Stimulated activated naive CD8-positive, alpha-beta T cell treated with anti-CD3 and anti-CD28 coated beads, Interleukin-15, amount 100 ng/mL, for 72 hours (primary cell): ENCODE data around the gene C16orf89.
A peak's percentile ranks its signal among the peaks of the same experiment; 100 is the strongest.

Experiments used
- ATAC-seq: fragments of 150-1000 bp; cut with Tn5 transposase; 2 replicates; pipeline ENCODE4 v1.10.0; 2021; ENCODE audit warnings: mild to moderate bottlenecking, moderate library complexity
- DNase-seq, 2 donors: peaks; one replicate each; pipeline ENCODE4 v3.0.0; 2021 to 2022
- H3K27ac Mint-ChIP-seq, 2 donors: one replicate each; pipeline ENCODE4 v1.8.0; 2022; ENCODE audit warnings: mild to moderate bottlenecking in 2 of 2, mixed read lengths in 2 of 2, moderate library complexity in 2 of 2
- H3K27me3 Mint-ChIP-seq: one replicate; pipeline ENCODE4 v1.8.0; 2022; ENCODE audit warnings: mixed read lengths
- H3K4me1 Mint-ChIP-seq: one replicate; pipeline ENCODE4 v1.8.0; 2022; ENCODE audit warnings: mild to moderate bottlenecking, mixed read lengths
- H3K4me3 Mint-ChIP-seq, 2 donors: one replicate each; pipeline ENCODE4 v1.8.0; 2022; ENCODE audit warnings: mild to moderate bottlenecking in 2 of 2, mixed read lengths in 2 of 2, moderate library complexity in 1 of 2
- H3K9me3 Mint-ChIP-seq, 2 donors: one replicate each; pipeline ENCODE4 v1.8.0; 2022; ENCODE audit warnings: mixed read lengths in 2 of 2

C16orf89 gene

DNA sequence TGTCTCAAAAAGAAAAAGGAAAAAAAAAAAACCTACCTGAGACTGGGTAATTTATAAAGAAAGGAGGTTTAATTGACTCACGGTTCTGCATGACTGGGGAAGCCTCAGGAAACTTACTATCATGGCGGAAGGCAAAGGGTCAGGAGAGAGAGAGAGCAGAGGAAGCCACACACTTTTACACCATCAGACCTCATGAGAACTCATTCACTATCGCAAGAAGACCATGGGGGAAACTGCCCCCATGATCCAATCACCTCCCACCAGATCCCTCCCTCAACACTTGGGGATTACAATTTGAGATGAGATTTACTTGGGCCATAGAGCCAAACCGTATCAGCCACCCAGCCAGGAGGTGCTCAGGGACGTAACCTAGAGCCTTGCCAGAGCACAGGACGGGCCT, 52.9 kb downstream of the C16orf89 start:
- Mint-ChIP-seq H3K27me3 (peaks cover 25% of the 10 kb centered on the region), H3K4me3 (no peak overlapping the region), H3K9me3 (no peaks in the 10 kb centered on the region), H3K4me1 (no peaks in the 10 kb centered on the region), H3K27ac (no peak overlapping the region)
- ATAC-seq (no peak), DNase-seq (no peak)

GRCh38 chr16:5011637-5012036, 54.1 kb downstream of the C16orf89 start:
- Mint-ChIP-seq H3K4me3 (no peak overlapping the region), H3K4me1 (no peaks in the 10 kb centered on the region), H3K27ac (peak overlapping the region in 1 of 2 donors; percentile 76), H3K9me3 (no peaks in the 10 kb centered on the region), H3K27me3 (peaks cover 25% of the 10 kb centered on the region)
- ATAC-seq = no peak
- no peak for DNase-seq

- no peak for DNase-seq
- ATAC-seq = no peak
- H3K4me3 Mint-ChIP-seq = no peak overlapping the region
- no peak overlapping the region for H3K27ac Mint-ChIP-seq
- no peaks in the 10 kb centered on the region for H3K9me3 Mint-ChIP-seq
- H3K4me1 Mint-ChIP-seq = no peaks in the 10 kb centered on the region
- peaks cover 25% of the 10 kb centered on the region for H3K27me3 Mint-ChIP-seq
Measured at GRCh38 chr16:5010576-5011329, 55.0 kb downstream of the C16orf89 start.

- no peak for DNase-seq
- peaks cover 33% of the 10 kb centered on the region for H3K27me3 Mint-ChIP-seq
- H3K4me1 Mint-ChIP-seq = no peaks in the 10 kb centered on the region
- no peak for ATAC-seq
- H3K27ac Mint-ChIP-seq = no peak overlapping the region
- no peak overlapping the region for H3K4me3 Mint-ChIP-seq
- no peaks in the 10 kb centered on the region for H3K9me3 Mint-ChIP-seq
Measured at GRCh38 chr16:5008311-5008731, 57.4 kb downstream of the C16orf89 start.

DNA sequence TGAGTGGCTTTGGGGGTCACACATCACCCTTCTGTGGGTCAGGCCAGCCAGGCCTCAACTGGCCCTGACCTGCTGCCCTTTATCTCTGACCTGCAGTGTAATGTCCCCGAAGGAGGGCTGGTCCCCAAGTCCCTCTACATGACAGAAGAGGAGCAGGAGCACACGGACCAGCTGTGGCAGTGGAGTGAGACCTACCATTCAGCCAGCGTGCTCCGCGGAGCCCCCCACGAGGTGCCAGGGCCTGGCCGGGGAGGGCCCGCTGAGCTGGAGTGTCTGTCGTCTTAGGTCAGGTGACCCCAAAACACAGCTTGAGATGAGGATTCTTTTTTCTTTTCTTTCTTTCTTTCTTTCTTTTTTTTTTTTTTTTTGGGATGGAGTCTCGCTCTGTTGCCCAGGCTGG, 58.5 kb downstream of the C16orf89 start:
- Mint-ChIP-seq H3K9me3 (no peaks in the 10 kb centered on the region), H3K4me1 (no peaks in the 10 kb centered on the region), H3K27me3 (peaks cover 33% of the 10 kb centered on the region), H3K27ac (peak overlapping the region in 1 of 2 donors; percentile 68), H3K4me3 (no peak overlapping the region)
- DNase-seq (no peak), ATAC-seq (no peak)

DNA sequence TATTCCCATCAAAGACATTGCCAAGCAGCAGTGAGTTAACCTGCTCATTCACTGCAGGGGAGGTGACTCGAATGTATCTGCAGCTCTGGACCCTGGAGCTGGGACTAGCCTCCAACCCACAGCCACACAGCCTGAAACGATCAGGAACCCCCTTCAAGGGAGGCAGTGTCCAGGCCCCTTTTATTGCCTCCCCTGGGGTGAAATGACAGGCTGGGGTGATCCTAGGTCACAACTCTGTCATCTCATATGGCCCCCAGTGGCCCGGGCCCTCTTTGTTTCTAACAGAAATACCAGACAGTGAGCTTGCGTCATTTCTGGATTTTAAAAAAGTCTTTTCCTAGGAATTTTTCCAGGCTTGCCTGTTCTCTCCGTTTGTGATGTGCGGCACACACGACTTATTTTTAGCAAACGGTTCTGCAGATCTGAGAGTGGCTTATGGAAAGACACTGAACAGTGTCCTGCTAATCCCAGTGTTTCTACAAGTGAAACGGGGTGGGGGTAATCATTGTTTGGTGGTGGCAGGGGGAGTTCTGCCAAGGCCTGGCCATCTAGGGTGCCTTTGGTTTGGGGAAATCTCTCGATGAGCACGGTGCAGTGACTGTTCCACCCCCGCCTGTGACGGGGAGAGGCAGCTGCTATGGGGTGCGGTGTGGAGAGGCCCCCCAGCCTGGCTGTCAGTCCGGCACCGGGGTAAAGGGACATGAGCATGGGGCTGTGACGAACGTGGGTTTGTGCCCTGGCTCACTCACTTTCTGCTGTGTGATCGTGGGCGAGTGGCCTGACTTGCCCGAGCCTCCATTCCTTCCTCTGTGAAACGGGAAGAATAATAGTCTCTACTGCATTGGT, 59.2 kb downstream of the C16orf89 start:
- DNase-seq (no peak), ATAC-seq (no peak)
- Mint-ChIP-seq H3K27ac (no peak overlapping the region), H3K4me3 (no peak overlapping the region), H3K9me3 (no peaks in the 10 kb centered on the region), H3K27me3 (peaks cover 35% of the 10 kb centered on the region), H3K4me1 (no peaks in the 10 kb centered on the region)

DNA sequence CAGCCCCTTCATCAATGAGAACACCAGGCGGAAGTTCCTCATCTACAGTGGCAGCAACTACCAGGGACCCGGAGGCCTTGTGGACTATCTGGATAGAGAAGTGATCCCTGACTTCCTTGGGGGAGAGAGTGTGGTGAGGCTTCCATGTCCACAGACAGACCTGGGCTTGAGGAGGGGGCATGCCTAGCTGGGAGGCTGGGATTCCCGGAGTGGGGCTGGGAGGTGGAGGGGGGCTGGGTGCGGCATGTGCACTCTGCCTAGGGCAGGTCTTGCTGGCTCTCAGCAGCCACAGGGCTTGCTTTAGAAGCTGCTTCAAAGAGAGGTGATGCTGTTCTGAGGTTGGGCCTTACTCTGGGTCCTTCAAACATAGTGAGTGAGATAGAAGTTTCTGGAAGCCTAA, 59.8 kb downstream of the C16orf89 start:
- peaks cover 33% of the 10 kb centered on the region for H3K27me3 Mint-ChIP-seq
- ATAC-seq (no peak), DNase-seq (no peak)
- H3K27ac Mint-ChIP-seq = no peak overlapping the region
- H3K9me3 Mint-ChIP-seq = no peaks in the 10 kb centered on the region
- H3K4me3 Mint-ChIP-seq = no peak overlapping the region
- no peaks in the 10 kb centered on the region for H3K4me1 Mint-ChIP-seq

DNA sequence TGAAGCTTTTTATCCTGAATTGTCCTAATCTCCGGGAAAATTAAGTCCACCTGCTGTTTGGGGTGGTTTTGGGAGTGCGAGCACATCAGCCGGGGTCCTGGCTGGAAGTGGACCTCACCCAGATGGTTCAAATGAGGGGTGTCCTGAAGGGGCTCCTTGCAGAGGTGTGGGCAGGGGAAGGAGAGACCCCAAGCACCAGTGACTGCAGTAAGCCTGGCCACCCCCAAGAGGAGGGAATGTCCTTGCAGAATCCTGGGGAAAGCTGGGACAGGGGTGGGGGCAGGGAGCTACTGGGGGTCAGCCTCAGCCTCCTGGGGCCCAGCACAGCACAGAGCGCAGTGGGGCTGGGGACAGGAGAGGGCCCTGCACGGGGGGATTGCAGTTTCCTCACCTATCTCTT, 61.4 kb downstream of the C16orf89 start:
- no peaks in the 10 kb centered on the region for H3K4me1 Mint-ChIP-seq
- DNase-seq (no peak), ATAC-seq (no peak)
- peaks cover 19% of the 10 kb centered on the region for H3K27me3 Mint-ChIP-seq
- H3K4me3 Mint-ChIP-seq = no peak overlapping the region
- no peak overlapping the region for H3K27ac Mint-ChIP-seq
- H3K9me3 Mint-ChIP-seq = no peaks in the 10 kb centered on the region

- Mint-ChIP-seq H3K4me3 (no peak overlapping the region), H3K27me3 (peaks cover 18% of the 10 kb centered on the region)
Measured at GRCh38 chr16:5003828-5004227, 61.9 kb downstream of the C16orf89 start.

GRCh38 chr16:5003211-5003610, 62.5 kb downstream of the C16orf89 start:
- Mint-ChIP-seq H3K4me1 (no peaks in the 10 kb centered on the region), H3K27me3 (peaks cover 21% of the 10 kb centered on the region), H3K4me3 (no peak overlapping the region), H3K9me3 (no peaks in the 10 kb centered on the region), H3K27ac (no peak overlapping the region)
- DNase-seq (no peak), ATAC-seq (no peak)

More at GRCh38 chr16:5003828-5004227, 61.9 kb downstream of the C16orf89 start:
- DNase-seq (no peak), ATAC-seq (no peak)
- Mint-ChIP-seq H3K27ac (no peak overlapping the region), H3K9me3 (no peaks in the 10 kb centered on the region), H3K4me1 (no peaks in the 10 kb centered on the region)

- H3K4me1 Mint-ChIP-seq = no peaks in the 10 kb centered on the region
- no peak for ATAC-seq
- H3K4me3 Mint-ChIP-seq = no peak overlapping the region
- no peak overlapping the region for H3K27ac Mint-ChIP-seq
- no peaks in the 10 kb centered on the region for H3K9me3 Mint-ChIP-seq
- H3K27me3 Mint-ChIP-seq = peaks cover 21% of the 10 kb centered on the region
- DNase-seq = no peak
Measured at GRCh38 chr16:5002699-5003143, 63.0 kb downstream of the C16orf89 start.

GRCh38 chr16:5001986-5002385, 63.8 kb downstream of the C16orf89 start:
- Mint-ChIP-seq H3K27me3 (peaks cover 22% of the 10 kb centered on the region), H3K4me3 (no peak overlapping the region), H3K9me3 (no peaks in the 10 kb centered on the region), H3K27ac (no peak overlapping the region), H3K4me1 (no peaks in the 10 kb centered on the region)
- ATAC-seq = no peak
- DNase-seq = no peak

- H3K4me3 Mint-ChIP-seq = no peak overlapping the region
- no peaks in the 10 kb centered on the region for H3K4me1 Mint-ChIP-seq
- H3K27ac Mint-ChIP-seq = peak overlapping the region in 1 of 2 donors; percentile 35
- peaks cover 26% of the 10 kb centered on the region for H3K27me3 Mint-ChIP-seq
- no peaks in the 10 kb centered on the region for H3K9me3 Mint-ChIP-seq
- ATAC-seq (no peak), DNase-seq (no peak)
Measured at GRCh38 chr16:5001571-5001970, 64.2 kb downstream of the C16orf89 start.

- no peak for ATAC-seq
- Mint-ChIP-seq H3K27ac (no peak overlapping the region), H3K9me3 (no peaks in the 10 kb centered on the region), H3K4me1 (no peaks in the 10 kb centered on the region), H3K4me3 (no peak overlapping the region), H3K27me3 (peaks cover 36% of the 10 kb centered on the region)
- DNase-seq = no peak
Measured at GRCh38 chr16:5000573-5001001, 65.2 kb downstream of the C16orf89 start.

- ATAC-seq = no peak
- no peak for DNase-seq
- Mint-ChIP-seq H3K4me1 (no peaks in the 10 kb centered on the region), H3K27ac (no peak overlapping the region), H3K4me3 (no peak overlapping the region), H3K9me3 (no peaks in the 10 kb centered on the region), H3K27me3 (peaks cover 46% of the 10 kb centered on the region)
Measured at GRCh38 chr16:4994719-4995434, 70.9 kb downstream of the C16orf89 start.
